Measurements from ENCODE around the gene ZNF714.
"Not testable (repeated sequence)": the region's sequence is repeated elsewhere in the genome, so short reads cannot be mapped to it uniquely, and the experiment has no call there.

Gene ZNF714

GRCh38 chr19:21133633-21134032 is 51.6 kb downstream of the ZNF714 start:
- no peak for DNase-seq

GRCh38 chr19:21134934-21135366 is 52.9 kb downstream of the ZNF714 start:
- DNase-seq = peak; percentile 7

GRCh38 chr19:21135433-21135832 is 53.4 kb downstream of the ZNF714 start:
- no peak for DNase-seq

- DNase-seq = no peak
Measured at GRCh38 chr19:21138130-21138529, 56.1 kb downstream of the ZNF714 start.

GRCh38 chr19:21141006-21141405 is 59.0 kb downstream of the ZNF714 start:
- DNase-seq = not testable (repeated sequence)

GRCh38 chr19:21141787-21142464 is 59.9 kb downstream of the ZNF714 start, which contains the start of gene ZNF431:
Gene ZNF431, plus strand, starts transcription at chr19:21142040. Its CDS starts 144 bp downstream, at chr19:21142184.
- DNase-seq = peak; percentile 85

- no peak for DNase-seq
Measured at GRCh38 chr19:21143428-21143827, 61.4 kb downstream of the ZNF714 start.

GRCh38 chr19:21143854-21144253 is 61.9 kb downstream of the ZNF714 start:
- no peak for DNase-seq

- DNase-seq = no peak
Measured at GRCh38 chr19:21147540-21147939, 65.5 kb downstream of the ZNF714 start.

- DNase-seq = no peak
Measured at GRCh38 chr19:21148681-21149080, 66.7 kb downstream of the ZNF714 start.

- no peak for DNase-seq
Measured at GRCh38 chr19:21149877-21150276, 67.9 kb downstream of the ZNF714 start.

GRCh38 chr19:21151460-21151859 is 69.5 kb downstream of the ZNF714 start:
- DNase-seq = no peak

- DNase-seq = no peak
Measured at GRCh38 chr19:21158523-21159135, 76.6 kb downstream of the ZNF714 start.

GRCh38 chr19:21164541-21164940 is 82.5 kb downstream of the ZNF714 start:
- no peak for DNase-seq

- no peak for DNase-seq
Measured at GRCh38 chr19:21166436-21166835, 84.4 kb downstream of the ZNF714 start.
